NCI-H2107 treated with DMSO at 0.1 percent for 48 hours (cell line): ENCODE results near the gene OCRL.
"Not testable (repeated sequence)": the region's sequence is repeated elsewhere in the genome, so short reads cannot be mapped to it uniquely, and the experiment has no call there.

Experiments
- DNase-seq: peaks from one replicate; lab custom pipeline; 2025; ENCODE audit not compliant: unreplicated experiment; lab: John Stamatoyannopoulos, UW

OCRL gene

GRCh38 chrX:129534816-129535578, 5.1 kb upstream of the OCRL start:
- DNase-seq: no peak

GRCh38 chrX:129540722-129541184, 694 bp downstream of the OCRL start:
- no peak for DNase-seq

- DNase-seq: no peak
Measured at GRCh38 chrX:129544780-129545179, 4.7 kb downstream of the OCRL start.

GRCh38 chrX:129545408-129545807, 5.3 kb downstream of the OCRL start:
- DNase-seq: no peak

- no peak for DNase-seq
Measured at GRCh38 chrX:129549124-129549523, 9.1 kb downstream of the OCRL start.

DNA sequence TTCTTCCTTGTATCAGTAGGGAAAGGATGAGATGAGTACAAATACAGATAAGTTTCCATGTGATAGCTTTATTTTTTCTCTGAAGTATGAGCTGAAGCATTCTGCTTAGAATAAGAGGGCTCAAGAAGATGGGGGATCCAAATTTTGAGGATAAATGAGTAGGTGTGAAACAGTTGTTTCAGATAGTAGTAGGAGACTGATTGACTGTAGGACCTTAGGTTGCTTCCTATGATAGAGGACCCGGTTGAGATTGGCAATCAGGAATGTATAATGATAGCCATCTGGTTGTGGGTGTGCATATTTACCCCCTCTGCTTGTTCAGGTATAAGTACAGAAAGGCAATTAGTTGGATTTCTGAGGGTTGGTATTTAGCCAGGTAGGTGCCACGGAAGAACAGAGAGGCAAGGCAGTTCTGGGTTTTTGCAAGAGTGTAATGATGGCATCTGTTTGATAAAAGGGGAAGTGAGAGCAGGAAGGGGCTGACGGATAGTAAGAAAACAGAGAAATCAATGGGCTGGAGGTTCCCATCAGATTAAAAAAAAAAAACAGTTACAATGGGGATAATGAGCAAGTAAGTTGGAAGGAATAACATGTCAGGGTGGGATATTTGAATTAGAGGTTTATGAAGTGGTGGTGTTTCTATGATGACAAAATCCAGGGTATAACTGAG, 13.7 kb downstream of the OCRL start:
- no peak for DNase-seq

GRCh38 chrX:129554816-129555215, 14.8 kb downstream of the OCRL start:
- DNase-seq: not testable (repeated sequence)

GRCh38 chrX:129556806-129557315, 16.8 kb downstream of the OCRL start:
- no peak for DNase-seq

DNA sequence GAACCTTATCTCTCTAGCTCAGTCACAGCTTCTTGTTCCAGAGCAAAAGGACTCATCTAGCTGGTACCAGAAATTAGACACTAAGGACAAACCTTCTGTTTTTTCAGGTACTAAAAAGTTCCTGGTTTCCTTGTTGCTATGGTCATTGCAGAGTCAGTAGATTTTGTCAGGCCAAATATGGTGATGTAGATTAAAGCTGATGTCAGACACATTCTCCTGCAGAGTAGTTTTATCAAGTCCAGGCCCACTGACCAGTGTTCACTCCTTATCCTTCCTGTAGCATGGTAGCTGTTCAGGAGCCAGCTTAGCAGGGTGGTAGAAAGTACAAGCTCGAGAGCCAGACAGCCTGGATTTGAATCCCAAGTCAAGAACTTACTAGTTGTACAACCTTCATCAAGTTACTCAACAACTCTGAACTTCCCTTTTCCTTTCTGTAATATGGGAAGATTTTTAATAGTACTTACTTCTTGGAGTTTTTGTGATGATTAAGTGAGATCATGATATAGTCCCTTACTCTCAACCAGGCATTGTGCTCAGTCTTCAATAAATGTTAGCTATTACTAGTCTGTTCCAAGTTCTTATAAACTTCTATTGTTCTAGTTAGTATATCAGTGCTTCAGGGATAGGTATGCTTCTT, 17.9 kb downstream of the OCRL start:
- DNase-seq: no peak

DNA sequence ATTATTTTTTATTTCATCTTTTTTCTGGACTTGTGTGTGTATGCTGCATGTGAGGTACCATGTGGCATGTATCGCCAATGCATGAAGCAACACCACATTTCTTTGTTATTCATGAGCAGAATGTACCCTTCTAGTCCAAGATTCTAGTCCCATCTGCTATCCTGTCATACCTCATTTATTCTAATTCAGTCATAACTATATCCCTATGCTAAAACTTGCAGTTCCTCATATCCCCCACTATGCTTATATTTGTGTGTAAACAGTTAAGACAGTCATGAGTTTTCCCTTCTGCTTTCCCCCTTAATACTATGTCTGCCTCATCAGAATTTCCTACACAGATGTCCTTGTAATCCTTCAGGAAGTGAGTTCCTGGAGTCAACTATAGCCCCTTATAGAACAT, 19.7 kb downstream of the OCRL start:
- DNase-seq: no peak

GRCh38 chrX:129561453-129561852, 21.4 kb downstream of the OCRL start:
- no peak for DNase-seq

GRCh38 chrX:129564345-129564744, 24.3 kb downstream of the OCRL start:
- not testable (repeated sequence) for DNase-seq

- DNase-seq: no peak
Measured at GRCh38 chrX:129565046-129565650, 25.1 kb downstream of the OCRL start.

- DNase-seq: no peak
Measured at GRCh38 chrX:129566073-129566472, 26.0 kb downstream of the OCRL start.

DNA sequence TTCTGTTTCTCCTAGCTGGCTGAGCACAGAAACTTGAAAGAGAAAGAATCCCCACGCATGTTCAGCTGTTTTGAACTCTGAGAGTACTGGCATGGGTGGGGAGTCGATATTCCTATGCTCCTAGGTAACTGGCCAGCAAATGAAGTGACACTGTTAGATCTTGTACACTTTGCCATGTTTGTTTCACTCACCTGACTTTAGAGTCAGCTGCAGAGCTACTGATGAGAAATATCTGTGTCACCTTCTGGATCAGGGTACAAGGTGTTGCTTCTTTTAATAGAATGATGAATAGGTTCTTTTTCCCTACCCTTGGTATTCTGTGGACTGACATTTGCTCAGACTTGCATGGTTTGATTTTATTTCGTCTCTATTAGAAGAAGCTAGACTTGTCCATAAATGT, 28.3 kb downstream of the OCRL start:
- no peak for DNase-seq

DNA sequence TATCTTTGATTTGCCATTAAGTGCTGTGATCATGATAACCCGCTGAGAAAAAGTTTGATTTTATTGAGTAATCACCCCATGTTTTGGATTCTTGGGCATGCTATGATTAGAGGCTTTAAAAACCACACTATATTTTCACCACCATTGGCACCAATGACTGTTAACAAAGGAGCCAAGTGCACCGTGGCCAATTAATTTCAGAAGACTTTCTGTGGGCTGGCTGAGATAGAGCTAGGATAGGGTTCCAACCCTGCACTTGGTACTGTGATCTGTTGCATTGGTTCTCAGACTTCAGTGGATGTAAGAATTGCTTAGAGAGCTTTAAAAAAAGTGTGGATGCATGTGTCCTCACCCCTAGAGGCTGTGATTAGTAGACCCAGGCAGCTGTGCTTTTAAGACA, 32.4 kb downstream of the OCRL start:
- no peak for DNase-seq

DNA sequence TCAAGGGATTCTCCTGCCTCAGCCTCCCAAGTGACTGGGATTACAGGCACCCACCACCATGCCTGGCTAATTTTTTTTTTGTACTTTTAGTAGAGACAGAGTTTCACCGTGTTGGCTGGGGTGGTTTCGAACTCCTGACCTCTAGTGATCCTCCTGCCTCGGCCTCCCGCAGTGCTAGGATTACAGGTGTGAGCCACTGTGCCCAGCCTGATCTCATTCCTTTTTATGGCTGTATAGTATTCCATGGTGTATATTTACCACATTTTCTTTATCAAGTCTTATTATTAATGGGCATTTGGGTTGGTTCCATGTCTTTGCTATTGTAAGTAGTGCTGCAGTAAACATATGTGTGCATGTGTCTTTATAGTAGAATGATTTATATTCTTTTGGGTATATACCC, 33.6 kb downstream of the OCRL start:
- not testable (repeated sequence) for DNase-seq

DNA sequence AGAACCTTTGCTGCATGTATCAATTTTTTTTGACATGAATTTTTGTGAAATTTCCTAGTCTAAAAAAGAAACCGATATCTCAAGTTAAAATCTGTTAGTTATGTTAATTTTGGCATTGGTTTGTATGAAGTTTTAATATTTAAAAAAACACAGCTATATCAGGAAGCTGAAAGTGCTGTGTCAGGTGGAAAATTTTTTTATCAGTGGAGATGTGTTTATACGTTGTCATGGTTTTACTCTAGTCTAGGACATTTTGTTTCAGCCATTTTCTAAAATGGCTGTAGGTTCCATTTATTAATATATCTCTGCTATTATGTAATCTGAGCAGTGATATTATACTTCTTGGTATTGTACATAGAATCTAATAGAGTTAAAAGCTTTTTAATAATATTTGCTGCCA, 34.2 kb downstream of the OCRL start:
- DNase-seq: no peak

GRCh38 chrX:129576539-129576938, 36.5 kb downstream of the OCRL start:
- no peak for DNase-seq

- DNase-seq: no peak
Measured at GRCh38 chrX:129577473-129577872, 37.4 kb downstream of the OCRL start.

DNA sequence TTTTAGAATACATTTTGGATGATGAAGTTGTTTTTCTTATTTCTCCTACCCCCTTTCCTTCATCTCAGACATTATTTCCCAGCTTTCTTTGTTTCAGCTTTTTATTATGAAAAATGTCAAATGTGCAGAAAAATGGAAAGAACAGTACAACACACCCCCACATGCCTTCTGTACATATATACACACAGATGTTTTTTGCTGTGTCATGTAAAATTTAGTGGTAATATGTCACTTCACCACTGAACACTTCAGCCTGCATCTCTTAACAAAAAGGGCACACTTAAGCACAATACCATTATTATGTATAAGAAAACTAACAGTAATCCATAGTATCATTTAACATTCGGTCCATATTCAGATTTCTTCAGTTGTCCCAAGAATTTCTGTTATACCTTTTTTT, 37.8 kb downstream of the OCRL start:
- no peak for DNase-seq
